LNCaP clone FGC (cell line): ENCODE results near the gene MOGAT2.
"Not testable (repeated sequence)": the region's sequence is repeated elsewhere in the genome, so short reads cannot be mapped to it uniquely, and the experiment has no call there.

Experiments used
- DNase-seq: peaks from one replicate; pipeline ENCODE4 v3.0.0-alpha.2; 2011; ENCODE audit warnings: low read depth
- H3K4me3 ChIP-seq: 2 replicates; pipeline ENCODE4 v1.5.1; 2011; ENCODE audit warnings: mild to moderate bottlenecking, low read depth, low read length, control low read depth
- CTCF ChIP-seq: IDR thresholded peaks from 2 replicates; pipeline ENCODE4 v1.5.1; 2012; ENCODE audit warnings: mild to moderate bottlenecking; ENCODE audit not compliant: control insufficient read depth, insufficient read depth; ENCODE audit errors: extremely low read depth

MOGAT2 gene

DNA sequence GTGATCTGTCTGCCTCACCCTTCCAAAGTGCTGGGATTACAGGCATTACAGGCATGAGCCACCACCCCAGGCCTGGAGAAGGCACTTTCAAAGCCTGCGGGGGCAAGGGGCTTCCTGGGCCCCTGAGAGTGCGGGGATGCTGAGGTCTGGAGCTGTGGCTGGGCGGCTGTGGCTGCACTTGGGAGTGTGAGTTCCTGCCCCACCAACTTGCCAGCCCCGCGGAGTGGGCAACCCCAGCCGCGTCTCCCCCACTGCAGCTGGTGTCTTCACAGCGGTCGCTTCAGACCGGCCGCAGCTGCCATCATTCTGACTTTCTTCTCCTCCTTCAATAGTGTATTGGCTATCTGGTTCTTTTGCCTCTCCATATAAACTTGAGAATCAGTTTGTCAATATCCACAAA lies 38.1 kb upstream of the MOGAT2 start:
- no peak for DNase-seq
- H3K4me3 ChIP-seq: no peak overlapping the region

GRCh38 chr11:75683856-75684255 lies 33.8 kb upstream of the MOGAT2 start:
- not testable (repeated sequence) for DNase-seq, H3K4me3 ChIP-seq

More for the DNA sequence above, 38.1 kb upstream of the MOGAT2 start:
- TF ChIP-seq CTCF: no peak

DNA sequence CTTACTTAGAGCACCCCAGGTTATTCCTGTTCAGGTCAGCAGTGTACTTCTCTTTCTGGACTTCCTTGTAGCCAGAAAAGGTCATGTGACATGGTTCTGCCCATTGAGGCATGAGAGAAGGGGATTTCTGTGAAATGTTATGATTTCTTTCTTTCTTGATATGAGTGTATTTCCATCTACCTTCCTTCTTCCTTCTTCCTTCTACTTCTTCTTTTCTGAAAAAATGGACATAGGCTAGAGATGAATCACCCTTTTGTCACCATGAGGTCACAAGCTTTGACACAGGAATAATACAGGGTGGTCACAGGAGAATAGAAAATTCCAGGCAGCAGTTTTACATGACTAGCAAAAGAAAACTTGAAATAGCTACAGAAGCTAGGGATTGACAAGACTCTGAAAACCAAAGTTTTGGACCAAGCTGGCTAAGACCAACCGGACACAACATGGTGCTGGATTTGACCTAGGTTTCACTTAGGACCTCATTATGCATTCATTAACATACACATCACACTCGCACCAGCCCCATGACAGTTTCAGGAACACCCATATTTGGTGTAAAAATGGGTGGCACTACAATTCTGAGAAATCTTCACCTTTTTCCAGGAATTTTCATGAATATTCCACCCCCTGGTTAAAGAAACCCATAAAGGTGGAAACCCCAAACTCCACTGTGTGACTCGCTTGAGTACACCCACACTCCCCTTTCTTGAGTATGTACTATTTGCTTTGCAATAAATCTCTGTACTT lies 27.6 kb upstream of the MOGAT2 start:
- TF ChIP-seq CTCF: no peak
- no peak for DNase-seq
- no peak overlapping the region for H3K4me3 ChIP-seq

GRCh38 chr11:75691804-75692203 lies 25.8 kb upstream of the MOGAT2 start:
- TF ChIP-seq CTCF: no peak
- no peak overlapping the region for H3K4me3 ChIP-seq
- DNase-seq: no peak

GRCh38 chr11:75697906-75698581 lies 19.6 kb upstream of the MOGAT2 start:
- TF ChIP-seq CTCF: no peak
- DNase-seq: no peak
- H3K4me3 ChIP-seq: no peak overlapping the region

DNA sequence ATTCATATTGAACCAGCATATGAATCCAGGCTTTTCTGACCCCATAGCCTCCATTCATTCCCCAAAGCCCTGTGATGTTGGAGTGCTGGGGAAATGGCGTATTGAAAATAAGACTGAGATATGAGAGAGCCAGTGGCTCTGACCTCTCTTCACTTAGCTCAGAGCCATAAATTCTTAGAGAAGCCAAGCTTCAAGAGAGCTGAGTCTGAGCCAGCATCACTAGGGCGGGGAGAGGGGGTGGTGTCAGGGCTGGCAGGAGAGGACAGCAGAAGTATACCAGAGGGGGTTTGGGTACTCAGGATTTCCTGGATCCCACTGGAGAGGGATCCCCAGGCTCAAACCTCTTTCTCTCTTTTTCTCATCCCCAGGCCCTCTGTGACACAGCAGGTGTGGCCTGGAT lies 16.7 kb upstream of the MOGAT2 start:
- no peak overlapping the region for H3K4me3 ChIP-seq
- no peak for TF ChIP-seq CTCF
- no peak for DNase-seq

GRCh38 chr11:75703695-75704237 lies 13.9 kb upstream of the MOGAT2 start:
- no peak for DNase-seq
- no peak for TF ChIP-seq CTCF
- H3K4me3 ChIP-seq: no peak overlapping the region
